ENCODE data around the gene SPRED3.
"Not testable (repeated sequence)": the region's sequence is repeated elsewhere in the genome, so short reads cannot be mapped to it uniquely, and the experiment has no call there.

Gene SPRED3

GRCh38 chr19:38388349-38389100 lies at the start of gene SPRED3:
Gene SPRED3 (plus strand): TSS chr19:38388697. CDS start chr19:38390303, 1,606 bp downstream.
- no peak for DNase-seq

- DNase-seq: not testable (repeated sequence)
Observed at GRCh38 chr19:38339011-38339410, 49.5 kb upstream of the SPRED3 start.

- no peak for DNase-seq
Observed at GRCh38 chr19:38340927-38341326, 47.6 kb upstream of the SPRED3 start.

- no peak for DNase-seq
Observed at GRCh38 chr19:38346837-38347236, 41.7 kb upstream of the SPRED3 start.

GRCh38 chr19:38350883-38351282 lies 37.6 kb upstream of the SPRED3 start:
- no peak for DNase-seq

GRCh38 chr19:38351865-38352395 lies 36.6 kb upstream of the SPRED3 start:
- DNase-seq: no peak

- DNase-seq: no peak
Observed at GRCh38 chr19:38352611-38353010, 35.9 kb upstream of the SPRED3 start.

GRCh38 chr19:38355728-38356725 lies 32.5 kb upstream of the SPRED3 start:
- DNase-seq: no peak

- DNase-seq: no peak
Observed at GRCh38 chr19:38358071-38358470, 30.4 kb upstream of the SPRED3 start.

- DNase-seq: no peak
Observed at GRCh38 chr19:38359242-38360021, 29.1 kb upstream of the SPRED3 start.

GRCh38 chr19:38360351-38360750 lies 28.1 kb upstream of the SPRED3 start:
- DNase-seq: no peak

GRCh38 chr19:38360839-38361631 lies 27.5 kb upstream of the SPRED3 start:
- DNase-seq: peak; percentile 13

- peak; percentile 81 for DNase-seq
Observed at GRCh38 chr19:38361633-38362075, 26.8 kb upstream of the SPRED3 start.

GRCh38 chr19:38362076-38362945 lies 26.2 kb upstream of the SPRED3 start:
- peak; percentile 79 for DNase-seq

GRCh38 chr19:38362946-38363688 lies 25.4 kb upstream of the SPRED3 start:
- not testable (repeated sequence) for DNase-seq

GRCh38 chr19:38367041-38367440 lies 21.5 kb upstream of the SPRED3 start:
- no peak for DNase-seq

GRCh38 chr19:38369584-38369983 lies 18.9 kb upstream of the SPRED3 start:
- no peak for DNase-seq

GRCh38 chr19:38370299-38370698 lies 18.2 kb upstream of the SPRED3 start:
- no peak for DNase-seq

GRCh38 chr19:38371081-38371480 lies 17.4 kb upstream of the SPRED3 start:
- no peak for DNase-seq

- DNase-seq: no peak
Observed at GRCh38 chr19:38373907-38374331, 14.6 kb upstream of the SPRED3 start.
